ENCODE measurements around the gene CCDC170. TPM values are rescaled to one million over a fixed set of nuclear protein-coding genes. Genes with fewer than 3 reads are reported as not detected.
A peak's percentile ranks its signal among the peaks of the same experiment; 100 is the strongest.
"Not testable (repeated sequence)": the region's sequence is repeated elsewhere in the genome, so short reads cannot be mapped to it uniquely, and the experiment has no call there.

The CCDC170 gene, protein sequence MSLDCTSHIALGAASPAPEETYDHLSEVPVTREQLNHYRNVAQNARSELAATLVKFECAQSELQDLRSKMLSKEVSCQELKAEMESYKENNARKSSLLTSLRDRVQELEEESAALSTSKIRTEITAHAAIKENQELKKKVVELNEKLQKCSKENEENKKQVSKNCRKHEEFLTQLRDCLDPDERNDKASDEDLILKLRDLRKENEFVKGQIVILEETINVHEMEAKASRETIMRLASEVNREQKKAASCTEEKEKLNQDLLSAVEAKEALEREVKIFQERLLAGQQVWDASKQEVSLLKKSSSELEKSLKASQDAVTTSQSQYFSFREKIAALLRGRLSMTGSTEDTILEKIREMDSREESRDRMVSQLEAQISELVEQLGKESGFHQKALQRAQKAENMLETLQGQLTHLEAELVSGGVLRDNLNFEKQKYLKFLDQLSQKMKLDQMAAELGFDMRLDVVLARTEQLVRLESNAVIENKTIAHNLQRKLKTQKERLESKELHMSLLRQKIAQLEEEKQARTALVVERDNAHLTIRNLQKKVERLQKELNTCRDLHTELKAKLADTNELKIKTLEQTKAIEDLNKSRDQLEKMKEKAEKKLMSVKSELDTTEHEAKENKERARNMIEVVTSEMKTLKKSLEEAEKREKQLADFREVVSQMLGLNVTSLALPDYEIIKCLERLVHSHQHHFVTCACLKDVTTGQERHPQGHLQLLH
- total RNA-seq = 1.2 TPM
- polyA plus RNA-seq (ENCODE audit: insufficient read depth in 1 of 8, insufficient read length in 8 of 8, low replicate concordance in 1 of 8) = 1 to 10 TPM in 2 of 8 donors, under 1 TPM in 6; 0.41 to 1.4 (median 0.67) TPM
- long read RNA-seq, donor 1 = 0 reads
- long read RNA-seq, donor 2 = 0 reads
- long read RNA-seq, donor 3 = 0 reads
- long read RNA-seq, donor 4 = 0 reads
- long read RNA-seq, donor 5 = 0 reads
- long read RNA-seq, donor 6, full-length matches to known transcripts = 1 of 1 reads
- long read RNA-seq, donor 6, partial matches to known transcripts = 0 of 1 reads
- long read RNA-seq, donor 6, other reads (novel, unspliced or antisense) = 0 of 1 reads
- long read RNA-seq, donor 7 = 0 reads
- long read RNA-seq, donor 8 = 0 reads
- long read RNA-seq, donor 9 = 0 reads
- long read RNA-seq, donor 10 = 0 reads
- long read RNA-seq, donor 11 = 0 reads

DNA sequence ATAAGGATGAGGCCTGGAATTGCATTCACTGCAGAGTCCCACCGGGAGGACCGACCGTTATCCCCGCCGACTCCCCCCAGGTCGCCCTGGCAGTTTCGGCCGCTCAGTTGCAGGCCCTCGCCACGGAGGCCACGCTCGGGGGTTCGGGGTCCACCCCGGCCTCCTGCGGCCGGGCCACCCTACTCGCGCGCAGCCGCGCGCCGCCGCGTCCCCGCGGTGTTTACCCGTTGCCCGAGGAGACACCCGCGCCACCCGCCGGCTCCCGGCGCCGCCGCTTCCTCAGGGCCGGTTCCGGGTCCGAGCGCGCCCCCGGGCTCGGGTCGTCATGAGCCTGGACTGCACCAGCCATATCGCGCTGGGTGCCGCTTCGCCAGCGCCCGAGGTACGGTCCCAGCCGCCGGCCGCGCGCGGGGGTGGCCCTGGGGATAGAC lies at the start of gene CCDC170:
TSS of gene CCDC170 (plus strand) at position 214 of the 431 bp plus-strand sequence. CDS start at position 326, 112 bp downstream.
- H3K9me3 ChIP-seq (replicated peaks; ENCODE audit: control insufficient read depth, low read depth, low read length) = no peaks in the 10 kb centered on the region
- H3K4me1 ChIP-seq (ENCODE audit: control insufficient read depth, insufficient read depth, low read length) = peaks cover 12% of the 10 kb centered on the region
- no peaks in the 10 kb centered on the region for H3K36me3 ChIP-seq (ENCODE audit: control insufficient read depth, insufficient read depth, low read length)
- peak; percentile 62 for DNase-seq
- WGBS (ENCODE audit: insufficient coverage) = under 1% methylated on average over 58 of the region's 58 CpGs
- peak within 1 kb of the TSS; percentile 69 for H3K27ac ChIP-seq (ENCODE audit: low read length)
- H3K4me3 ChIP-seq (ENCODE audit: low read length) = peak within 1 kb of the TSS; percentile 65
- H3K27me3 ChIP-seq (ENCODE audit: control insufficient read depth, insufficient read depth, low read length) = peaks cover 23% of the 10 kb centered on the region

DNA sequence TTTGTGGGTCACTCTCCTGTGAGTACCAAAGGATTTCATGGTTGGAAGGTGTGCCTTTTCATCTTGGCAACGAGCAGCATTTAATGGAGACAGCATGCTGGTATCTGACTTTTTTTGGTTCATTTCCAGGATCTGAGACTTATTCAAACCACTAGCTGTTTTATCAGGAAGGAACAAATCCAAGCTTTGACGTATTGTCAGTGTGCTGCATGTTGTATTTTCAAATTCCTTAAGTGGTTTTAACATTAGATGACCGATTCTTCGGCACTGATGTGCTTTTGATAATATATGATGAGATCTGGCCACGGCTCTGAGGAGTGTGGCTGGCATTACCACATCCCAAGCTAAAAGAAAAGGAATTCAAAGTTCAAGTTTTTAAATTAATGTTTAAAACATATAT lies 48.3 kb upstream of the CCDC170 start:
- Histone ChIP-seq H3K4me3 (ENCODE audit: low read length) (no peak overlapping the region), H3K4me1 (ENCODE audit: control insufficient read depth, insufficient read depth, low read length) (no peaks in the 10 kb centered on the region), H3K9me3 (replicated peaks; ENCODE audit: control insufficient read depth, low read depth, low read length) (no peaks in the 10 kb centered on the region), H3K27ac (ENCODE audit: low read length) (no peak overlapping the region), H3K27me3 (ENCODE audit: control insufficient read depth, insufficient read depth, low read length) (no peaks in the 10 kb centered on the region), H3K36me3 (ENCODE audit: control insufficient read depth, insufficient read depth, low read length) (no peaks in the 10 kb centered on the region)
- DNase-seq = peak; percentile 21
- WGBS (ENCODE audit: insufficient coverage) = no CpG with 5 or more reads among the region's 5 CpGs

DNA sequence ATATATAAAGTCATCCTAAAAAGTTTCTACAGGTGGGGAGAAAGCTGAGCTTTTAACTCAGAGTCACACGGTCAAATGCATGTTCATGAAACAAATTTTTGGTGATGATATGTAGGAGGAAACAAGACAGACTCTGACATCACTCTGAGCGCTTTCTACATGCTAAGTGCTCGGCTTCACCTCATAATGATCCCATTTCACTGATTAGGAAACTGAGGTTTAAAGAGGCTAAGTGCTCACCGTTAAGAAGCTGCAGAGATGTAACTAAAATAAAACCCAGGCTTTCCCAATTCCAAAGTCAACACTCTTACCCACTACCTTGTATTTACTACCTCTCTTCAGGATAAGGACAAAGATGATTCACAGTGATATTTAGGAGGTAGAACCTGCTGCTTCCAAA lies 46.6 kb upstream of the CCDC170 start:
- DNase-seq = no peak
- WGBS (ENCODE audit: insufficient coverage) = 100% methylated on average over 2 of the region's 4 CpGs
- H3K4me1 ChIP-seq (ENCODE audit: control insufficient read depth, insufficient read depth, low read length) = no peaks in the 10 kb centered on the region
- H3K9me3 ChIP-seq (replicated peaks; ENCODE audit: control insufficient read depth, low read depth, low read length) = no peaks in the 10 kb centered on the region
- H3K27ac ChIP-seq (ENCODE audit: low read length) = no peak overlapping the region
- no peak overlapping the region for H3K4me3 ChIP-seq (ENCODE audit: low read length)
- no peaks in the 10 kb centered on the region for H3K27me3 ChIP-seq (ENCODE audit: control insufficient read depth, insufficient read depth, low read length)
- H3K36me3 ChIP-seq (ENCODE audit: control insufficient read depth, insufficient read depth, low read length) = no peaks in the 10 kb centered on the region

DNA sequence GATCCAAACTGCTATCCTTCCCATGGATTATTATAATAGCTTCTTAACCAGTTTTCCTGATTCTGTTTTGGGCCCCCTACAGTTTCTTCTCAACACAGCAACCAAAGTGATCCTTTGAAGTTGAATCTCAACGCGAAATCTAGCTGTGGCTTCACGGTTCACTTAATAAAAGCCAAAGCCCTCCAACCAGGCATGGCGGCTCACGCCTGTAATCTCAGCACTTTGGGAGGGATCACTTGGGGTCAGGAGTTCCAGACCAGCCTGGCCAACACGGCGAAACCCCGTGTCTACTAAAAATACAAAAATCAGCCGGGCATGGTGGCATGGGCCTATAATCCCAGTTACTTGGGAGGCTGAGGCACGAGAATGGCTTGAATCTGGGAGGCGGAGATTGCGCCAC lies 45.2 kb upstream of the CCDC170 start:
- 99% methylated on average over 8 of the region's 12 CpGs for WGBS (ENCODE audit: insufficient coverage)
- Histone ChIP-seq H3K27ac (ENCODE audit: low read length) (no peak overlapping the region), H3K4me3 (ENCODE audit: low read length) (no peak overlapping the region), H3K36me3 (ENCODE audit: control insufficient read depth, insufficient read depth, low read length) (no peaks in the 10 kb centered on the region), H3K27me3 (ENCODE audit: control insufficient read depth, insufficient read depth, low read length) (no peaks in the 10 kb centered on the region), H3K9me3 (replicated peaks; ENCODE audit: control insufficient read depth, low read depth, low read length) (no peaks in the 10 kb centered on the region), H3K4me1 (ENCODE audit: control insufficient read depth, insufficient read depth, low read length) (no peaks in the 10 kb centered on the region)
- DNase-seq = no peak

DNA sequence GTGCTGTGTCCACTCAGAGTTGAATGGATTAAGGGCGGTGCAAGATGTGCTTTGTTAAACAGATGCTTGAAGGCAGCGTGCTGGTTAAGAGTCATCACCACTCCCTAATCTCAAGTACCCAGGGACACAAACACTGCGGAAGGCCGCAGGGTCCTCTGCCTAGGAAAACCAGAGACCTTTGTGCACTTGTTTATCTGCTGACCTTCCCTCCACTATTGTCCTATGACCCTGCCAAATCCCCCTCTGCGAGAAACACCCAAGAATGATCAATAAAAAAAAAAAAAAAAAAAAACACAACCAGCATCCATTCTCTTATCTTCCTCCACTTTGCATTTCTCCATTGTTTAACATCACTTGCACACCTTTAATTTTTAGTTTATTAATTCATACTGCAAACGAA lies 42.9 kb upstream of the CCDC170 start:
- peak overlapping the region; percentile 90 for H3K4me3 ChIP-seq (ENCODE audit: low read length)
- not testable (repeated sequence) for H3K36me3 ChIP-seq (ENCODE audit: control insufficient read depth, insufficient read depth, low read length); H3K4me1 ChIP-seq (ENCODE audit: control insufficient read depth, insufficient read depth, low read length); H3K27ac ChIP-seq (ENCODE audit: low read length); DNase-seq; H3K27me3 ChIP-seq (ENCODE audit: control insufficient read depth, insufficient read depth, low read length); H3K9me3 ChIP-seq (replicated peaks; ENCODE audit: control insufficient read depth, low read depth, low read length)
- no CpG with 5 or more reads among the region's 6 CpGs for WGBS (ENCODE audit: insufficient coverage)

DNA sequence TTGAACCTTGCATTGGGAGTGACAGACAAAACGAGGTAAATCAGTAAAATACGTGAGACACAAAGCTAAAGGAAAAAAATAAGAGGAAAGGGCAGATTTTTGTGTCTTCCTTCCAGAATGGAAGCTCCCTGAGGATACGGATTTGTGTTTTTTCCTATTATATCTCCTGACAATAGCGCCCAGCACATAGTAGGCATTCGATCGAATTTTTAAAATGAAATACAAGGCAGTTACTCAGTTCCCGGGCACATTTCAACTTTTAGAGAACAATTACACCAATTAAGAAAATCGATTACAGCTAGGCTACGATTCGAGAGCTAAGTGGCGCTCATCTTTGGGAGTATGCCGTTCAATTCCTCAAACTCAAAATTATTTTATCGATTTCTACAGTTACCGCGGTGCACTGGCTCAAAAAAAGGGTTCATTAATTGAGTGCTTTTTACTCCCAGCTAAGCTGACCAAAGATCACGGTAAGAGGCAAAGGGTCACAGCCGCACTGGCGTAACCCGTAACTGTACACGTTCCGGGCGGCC lies 42.3 kb upstream of the CCDC170 start:
- WGBS (ENCODE audit: insufficient coverage) = under 1% methylated on average over 19 of the region's 22 CpGs
- Histone ChIP-seq H3K9me3 (replicated peaks; ENCODE audit: control insufficient read depth, low read depth, low read length) (no peaks in the 10 kb centered on the region), H3K27me3 (ENCODE audit: control insufficient read depth, insufficient read depth, low read length) (no peaks in the 10 kb centered on the region), H3K4me1 (ENCODE audit: control insufficient read depth, insufficient read depth, low read length) (no peaks in the 10 kb centered on the region), H3K36me3 (ENCODE audit: control insufficient read depth, insufficient read depth, low read length) (peaks cover under 1% of the 10 kb centered on the region), H3K4me3 (ENCODE audit: low read length) (peak overlapping the region; percentile 90), H3K27ac (ENCODE audit: low read length) (peak overlapping the region; percentile 92)
- no peak for DNase-seq

DNA sequence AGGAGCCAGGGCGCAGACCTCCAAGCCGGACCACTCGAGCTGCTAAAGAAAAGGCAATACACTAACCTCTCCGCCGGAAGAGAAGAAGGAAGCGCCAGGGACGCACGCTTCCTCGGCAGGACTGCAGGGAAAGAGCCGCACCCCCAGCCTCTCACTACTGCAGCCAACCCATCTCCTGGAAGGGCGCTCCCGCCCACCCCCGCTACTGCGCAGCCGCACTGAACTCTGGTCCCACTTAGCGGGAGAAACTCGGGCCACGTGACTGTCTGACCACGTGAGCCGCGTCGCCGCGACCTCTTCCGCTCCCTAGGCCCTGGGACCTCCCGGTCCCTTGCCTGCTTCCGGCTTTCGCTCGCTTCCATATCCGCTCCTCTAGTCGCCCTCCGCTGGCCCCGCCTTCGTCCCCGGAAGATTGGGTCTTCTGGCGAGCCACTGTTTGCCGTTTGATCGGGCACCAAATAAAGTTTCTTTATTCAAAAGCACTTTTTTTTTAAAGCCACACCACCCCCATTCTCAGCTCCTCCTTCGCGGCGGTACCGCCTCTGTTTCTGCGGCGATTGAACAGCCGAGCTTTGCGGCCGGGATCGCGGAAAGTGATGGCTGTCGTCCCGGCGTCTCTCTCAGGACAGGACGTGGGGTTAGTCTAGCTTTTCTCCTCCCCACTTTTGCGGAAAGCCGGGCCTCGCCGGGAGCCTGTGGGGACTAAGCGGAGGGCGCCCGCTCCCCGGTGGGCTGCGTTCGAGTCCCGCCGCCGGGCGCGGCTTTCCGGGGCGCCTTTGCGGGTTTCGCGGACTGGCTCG lies 41.7 kb upstream of the CCDC170 start, which contains the start of gene RMND1:
TSS of gene RMND1 (minus strand) at position 177 of the 800 bp plus-strand sequence. CDS start 6,315 bp downstream, outside the sequence.
- under 1% methylated on average over 71 of the region's 74 CpGs for WGBS (ENCODE audit: insufficient coverage)
- Histone ChIP-seq H3K27me3 (ENCODE audit: control insufficient read depth, insufficient read depth, low read length) (no peaks in the 10 kb centered on the region), H3K4me3 (ENCODE audit: low read length) (peak within 1 kb of the TSS; percentile 90), H3K27ac (ENCODE audit: low read length) (peak within 1 kb of the TSS; percentile 98), H3K9me3 (replicated peaks; ENCODE audit: control insufficient read depth, low read depth, low read length) (no peaks in the 10 kb centered on the region), H3K4me1 (ENCODE audit: control insufficient read depth, insufficient read depth, low read length) (no peaks in the 10 kb centered on the region), H3K36me3 (ENCODE audit: control insufficient read depth, insufficient read depth, low read length) (peaks cover 5% of the 10 kb centered on the region)
- peak; percentile 100 for DNase-seq

DNA sequence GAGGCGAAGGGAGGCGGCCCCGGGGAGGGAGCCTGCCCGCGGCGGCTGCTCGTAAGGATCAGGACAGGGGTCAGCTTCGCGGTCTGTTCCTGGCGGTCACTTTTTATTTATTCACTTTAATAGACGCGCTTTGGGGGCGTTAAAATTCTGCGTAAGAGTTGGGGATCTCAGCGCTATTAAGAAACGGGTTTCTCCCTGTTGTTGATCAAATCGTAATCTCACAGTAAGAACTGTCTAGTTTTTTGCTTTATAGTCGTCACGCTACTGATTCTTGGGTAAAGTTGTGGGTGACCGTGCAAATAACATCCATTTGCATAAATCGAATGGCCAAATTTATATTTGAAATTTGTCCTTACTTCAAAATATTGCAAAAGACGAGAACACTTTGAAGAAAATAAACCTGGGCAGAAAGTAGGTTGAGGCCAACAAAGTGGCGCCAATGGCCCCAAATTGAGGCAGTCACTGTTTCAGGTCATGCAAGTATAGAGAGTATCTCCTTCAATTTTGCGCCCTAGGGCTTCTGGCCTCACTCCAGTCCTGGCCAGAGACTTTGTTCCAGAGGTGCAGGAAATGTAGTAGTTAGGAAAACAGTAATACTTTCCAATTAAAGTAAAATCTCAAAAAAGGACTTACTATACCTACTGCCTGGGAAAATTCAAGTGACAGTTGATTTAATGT lies 40.9 kb upstream of the CCDC170 start:
- no peaks in the 10 kb centered on the region for H3K4me1 ChIP-seq (ENCODE audit: control insufficient read depth, insufficient read depth, low read length)
- H3K4me3 ChIP-seq (ENCODE audit: low read length) = peak overlapping the region; percentile 90
- H3K9me3 ChIP-seq (replicated peaks; ENCODE audit: control insufficient read depth, low read depth, low read length) = no peaks in the 10 kb centered on the region
- peak overlapping the region; percentile 98 for H3K27ac ChIP-seq (ENCODE audit: low read length)
- DNase-seq = peak; percentile 67
- WGBS (ENCODE audit: insufficient coverage) = 2% methylated on average over 7 of the region's 24 CpGs
- H3K36me3 ChIP-seq (ENCODE audit: control insufficient read depth, insufficient read depth, low read length) = peaks cover 5% of the 10 kb centered on the region
- no peaks in the 10 kb centered on the region for H3K27me3 ChIP-seq (ENCODE audit: control insufficient read depth, insufficient read depth, low read length)

Data from muscle of leg (tissue), 16 donors.